HEK293 (cell line): Measurements from ENCODE around the gene NATD1.

ENCODE experiments used
- CTCF ChIP-seq: fragments of 450-650 bp; formaldehyde crosslinking; IDR thresholded peaks from 2 replicates; pipeline ENCODE4 v1.5.1; 2016; ENCODE audit warnings: missing biosample characterization, missing genetic modification characterization
- EGR2 ChIP-seq: fragments of 450-650 bp; formaldehyde crosslinking; IDR thresholded peaks from 2 replicates; pipeline ENCODE4 v1.5.1; 2016; ENCODE audit warnings: low read depth, missing biosample characterization, missing genetic modification characterization
- GLIS2 ChIP-seq: fragments of 450-650 bp; formaldehyde crosslinking; IDR thresholded peaks from 2 replicates; pipeline ENCODE4 v1.5.1; 2016; ENCODE audit warnings: missing biosample characterization, missing genetic modification characterization
- INSM2 ChIP-seq: fragments of 450-650 bp; formaldehyde crosslinking; IDR thresholded peaks from 2 replicates; pipeline ENCODE4 v1.5.1; 2016; ENCODE audit warnings: missing biosample characterization, missing genetic modification characterization
- PATZ1 ChIP-seq: fragments of 450-650 bp; formaldehyde crosslinking; IDR thresholded peaks from 2 replicates; pipeline ENCODE4 v1.5.1; 2016; ENCODE audit warnings: missing biosample characterization, missing genetic modification characterization
- PRDM2 ChIP-seq: fragments of 450-650 bp; formaldehyde crosslinking; IDR thresholded peaks from 2 replicates; pipeline ENCODE4 v1.5.1; 2016; ENCODE audit warnings: missing biosample characterization, missing genetic modification characterization, borderline replicate concordance
- SP3 ChIP-seq: fragments of 450-650 bp; formaldehyde crosslinking; IDR thresholded peaks from 2 replicates; pipeline ENCODE4 v1.5.1; 2016; ENCODE audit warnings: missing biosample characterization, missing genetic modification characterization
- TCF7L2 ChIP-seq: IDR thresholded peaks from 2 replicates; pipeline ENCODE4 v1.6.1; 2011; ENCODE audit warnings: low read depth, mild to moderate bottlenecking, inconsistent platforms, low read length, moderate library complexity, borderline replicate concordance
- YY2 ChIP-seq: fragments of 450-650 bp; formaldehyde crosslinking; IDR thresholded peaks from 2 replicates; pipeline ENCODE4 v1.5.1; 2016; ENCODE audit warnings: missing biosample characterization, missing genetic modification characterization
- ZBTB1 ChIP-seq: fragments of 450-650 bp; formaldehyde crosslinking; IDR thresholded peaks from 2 replicates; pipeline ENCODE4 v1.5.1; 2016; ENCODE audit warnings: missing biosample characterization, missing genetic modification characterization
- ZBTB20 ChIP-seq: fragments of 450-650 bp; formaldehyde crosslinking; IDR thresholded peaks from 2 replicates; pipeline ENCODE4 v1.5.1; 2016; ENCODE audit warnings: missing biosample characterization, missing genetic modification characterization
- ZBTB49 ChIP-seq: fragments of 450-650 bp; formaldehyde crosslinking; IDR thresholded peaks from 2 replicates; pipeline ENCODE4 v1.5.1; 2016; ENCODE audit warnings: missing biosample characterization, missing genetic modification characterization, low read depth
- ZBTB7A ChIP-seq: fragments of 450-650 bp; formaldehyde crosslinking; IDR thresholded peaks from 2 replicates; pipeline ENCODE4 v1.5.1; 2016; ENCODE audit warnings: low read depth, missing biosample characterization, missing genetic modification characterization
- ZFHX2 ChIP-seq: fragments of 450-650 bp; formaldehyde crosslinking; conservative IDR thresholded peaks from 2 replicates; pipeline ENCODE4 v1.5.1; 2016; ENCODE audit warnings: missing biosample characterization, missing genetic modification characterization
- ZFP3 ChIP-seq: fragments of 450-650 bp; formaldehyde crosslinking; IDR thresholded peaks from 2 replicates; pipeline ENCODE4 v1.5.1; 2016; ENCODE audit warnings: low read depth, missing biosample characterization, missing genetic modification characterization
- ZIC2 ChIP-seq: fragments of 450-650 bp; formaldehyde crosslinking; IDR thresholded peaks from 2 replicates; pipeline ENCODE4 v1.5.1; 2016; ENCODE audit warnings: missing biosample characterization, missing genetic modification characterization
- ZNF138 ChIP-seq: fragments of 450-650 bp; formaldehyde crosslinking; IDR thresholded peaks from 2 replicates; pipeline ENCODE4 v1.5.1; 2016; ENCODE audit warnings: missing biosample characterization, missing genetic modification characterization, borderline replicate concordance
- ZNF202 ChIP-seq: fragments of 450-650 bp; formaldehyde crosslinking; IDR thresholded peaks from 2 replicates; pipeline ENCODE4 v1.5.1; 2016; ENCODE audit warnings: missing biosample characterization, missing genetic modification characterization, borderline replicate concordance
- ZNF239 ChIP-seq: fragments of 450-650 bp; formaldehyde crosslinking; IDR thresholded peaks from 2 replicates; pipeline ENCODE4 v1.5.1; 2016; ENCODE audit warnings: missing biosample characterization, missing genetic modification characterization
- ZNF248 ChIP-seq: fragments of 450-650 bp; formaldehyde crosslinking; IDR thresholded peaks from 2 replicates; pipeline ENCODE4 v1.5.1; 2017; ENCODE audit warnings: missing biosample characterization, missing genetic modification characterization
- ZNF335 ChIP-seq: fragments of 450-650 bp; formaldehyde crosslinking; conservative IDR thresholded peaks from 2 replicates; pipeline ENCODE4 v1.5.1; 2016; ENCODE audit warnings: missing biosample characterization, missing genetic modification characterization
- ZNF544 ChIP-seq: fragments of 450-650 bp; formaldehyde crosslinking; IDR thresholded peaks from 2 replicates; pipeline ENCODE4 v1.5.0; 2017; ENCODE audit warnings: missing biosample characterization, missing genetic modification characterization
- ZNF561 ChIP-seq: fragments of 450-650 bp; IDR thresholded peaks from 2 replicates; pipeline ENCODE4 v1.5.1; 2018; ENCODE audit warnings: missing biosample characterization, missing genetic modification characterization, borderline replicate concordance
- ZNF639 ChIP-seq: fragments of 450-650 bp; formaldehyde crosslinking; IDR thresholded peaks from 2 replicates; pipeline ENCODE4 v1.5.1; 2016; ENCODE audit warnings: missing biosample characterization, missing genetic modification characterization
- ZNF670 ChIP-seq: fragments of 450-650 bp; formaldehyde crosslinking; IDR thresholded peaks from 2 replicates; pipeline ENCODE4 v1.5.1; 2016; ENCODE audit warnings: missing biosample characterization, missing genetic modification characterization, low read depth
- ZNF76 ChIP-seq: fragments of 450-650 bp; formaldehyde crosslinking; IDR thresholded peaks from 2 replicates; pipeline ENCODE4; 2016; ENCODE audit warnings: low read depth, missing biosample characterization, missing genetic modification characterization, borderline replicate concordance

The NATD1 gene

GRCh38 chr17:21218101-21218500 lies 35.1 kb downstream of the NATD1 start (continued):
- TF ChIP-seq ZBTB20 (tag by site-specific recombination) (peak; percentile 58; the same call in 1 of the 2 replicates), GLIS2 (tag by site-specific recombination) (no peak), CTCF (tag by site-specific recombination) (peak; percentile 53; the same call in 1 of the 2 replicates), ZNF239 (tag by site-specific recombination) (no peak), ZBTB1 (tag by site-specific recombination) (no peak), ZBTB49 (no peak), ZIC2 (tag by site-specific recombination) (peak; percentile 23; the same call in 1 of the 2 replicates), ZNF138 (tag by site-specific recombination) (no peak), ZFHX2 (tag by site-specific recombination) (peak; percentile 87), ZFP3 (no peak), TCF7L2 (no peak), ZNF561 (no peak), SP3 (peak; percentile 43; the same call in 1 of the 2 replicates), ZNF335 (peak; percentile 53), PRDM2 (tag by site-specific recombination) (no peak), ZNF670 (tag by site-specific recombination) (no peak), INSM2 (no peak), ZNF248 (no peak), PATZ1 (tag by site-specific recombination) (no peak), ZNF544 (tag by site-specific recombination) (no peak), ZNF639 (tag by site-specific recombination) (no peak), ZNF76 (peak; percentile 40; the same call in 1 of the 2 replicates), EGR2 (peak; percentile 83), YY2 (no peak), ZBTB7A (tag by site-specific recombination) (no peak), ZNF202 (tag by site-specific recombination) (no peak)
